HG03575 (cell line): ENCODE results near the gene MGLL.

Experiments
- ATAC-seq: cut with Tn5 transposase; IDR thresholded peaks from one replicate; pipeline ENCODE4 v1.9.1; 2021; ENCODE audit not compliant: unreplicated experiment, insufficient number of reproducible peaks, low FRiP score; ENCODE audit errors: extremely low read depth

MGLL gene

DNA sequence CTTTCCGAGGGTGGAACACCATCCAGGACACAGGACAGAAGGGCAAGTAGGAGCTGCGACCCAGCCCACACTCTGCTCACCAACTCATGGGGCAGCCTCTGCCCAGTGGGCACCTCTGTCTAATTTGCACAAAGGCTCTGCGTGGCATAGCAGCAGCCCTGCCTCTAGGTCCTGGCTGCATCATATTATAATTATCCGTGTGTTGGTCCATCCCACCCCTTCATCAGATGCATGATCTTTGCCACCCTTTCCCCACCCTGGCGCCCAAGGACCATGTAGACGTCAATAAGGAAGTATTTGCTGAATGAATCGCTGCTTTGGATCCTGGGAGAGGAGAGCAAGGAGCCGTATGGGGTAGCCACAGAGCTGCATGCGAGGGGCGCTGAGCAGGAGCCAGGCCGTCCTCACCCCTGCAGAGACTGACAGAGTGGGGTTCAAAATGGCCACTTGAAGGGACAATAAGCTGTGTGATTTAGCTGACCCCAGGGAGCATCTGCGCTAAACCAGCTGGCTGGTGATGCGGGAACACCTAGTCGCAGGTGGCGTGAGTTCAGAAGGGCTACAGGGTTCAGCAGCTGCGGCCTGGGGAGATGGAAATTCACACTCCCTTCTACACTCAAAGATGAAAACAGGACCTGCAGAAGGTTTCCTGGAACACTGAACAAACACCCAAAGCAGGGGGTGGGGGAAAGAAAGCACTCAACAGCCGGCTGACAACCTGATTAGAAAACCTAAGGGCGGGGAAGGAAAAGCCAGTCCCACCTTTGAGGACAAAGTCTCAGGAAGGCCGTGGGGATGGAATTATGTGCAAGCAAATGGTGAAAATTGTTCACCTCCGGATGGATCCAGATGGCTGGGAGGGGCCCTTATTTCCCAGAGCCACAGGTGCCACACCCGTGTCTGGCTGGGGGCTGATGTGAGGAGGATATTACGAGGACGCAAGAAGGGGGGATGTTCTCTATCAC is 6.4 kb downstream of the MGLL start:
- ATAC-seq: no peak

DNA sequence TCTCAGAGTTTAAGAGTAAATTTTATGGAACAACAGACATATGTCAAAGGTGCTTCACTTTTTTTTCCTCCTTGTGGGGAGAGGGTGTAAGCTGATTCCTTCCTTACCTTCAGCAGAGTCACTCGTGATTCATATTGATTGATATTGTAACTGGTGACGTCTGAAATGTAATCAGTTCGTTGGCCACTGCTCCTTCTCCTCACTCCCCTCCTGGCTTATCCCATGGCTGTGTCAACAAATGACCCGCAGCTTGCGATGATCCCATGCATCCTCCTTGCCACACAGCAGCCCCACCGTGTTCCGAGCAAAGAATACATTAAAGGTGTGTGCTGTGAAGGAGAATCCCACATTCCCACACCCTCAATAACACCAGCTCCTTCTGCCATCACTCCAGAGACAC is 7.3 kb downstream of the MGLL start:
- ATAC-seq: no peak

DNA sequence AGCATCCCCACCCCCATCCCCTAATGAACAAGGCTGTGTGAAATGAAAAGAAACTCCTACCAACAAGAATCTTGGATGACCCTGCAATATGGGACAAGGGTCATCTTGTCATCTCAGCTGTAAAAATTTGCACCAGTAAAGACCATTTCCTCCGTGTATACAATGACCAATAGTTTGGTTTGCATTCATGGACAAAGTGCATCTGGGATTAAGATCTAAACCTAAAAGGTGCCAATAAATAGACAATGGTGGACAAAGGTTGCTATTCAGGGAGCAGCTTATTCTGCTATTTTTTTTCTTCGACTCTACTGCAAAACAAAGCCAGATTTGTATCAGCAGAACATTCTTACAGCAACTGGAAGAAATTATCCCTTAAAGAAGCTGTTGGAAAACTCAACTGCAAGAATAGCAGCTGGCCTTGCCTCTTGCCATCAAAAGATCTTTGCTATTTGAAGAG is 8.0 kb downstream of the MGLL start:
- no peak for ATAC-seq

DNA sequence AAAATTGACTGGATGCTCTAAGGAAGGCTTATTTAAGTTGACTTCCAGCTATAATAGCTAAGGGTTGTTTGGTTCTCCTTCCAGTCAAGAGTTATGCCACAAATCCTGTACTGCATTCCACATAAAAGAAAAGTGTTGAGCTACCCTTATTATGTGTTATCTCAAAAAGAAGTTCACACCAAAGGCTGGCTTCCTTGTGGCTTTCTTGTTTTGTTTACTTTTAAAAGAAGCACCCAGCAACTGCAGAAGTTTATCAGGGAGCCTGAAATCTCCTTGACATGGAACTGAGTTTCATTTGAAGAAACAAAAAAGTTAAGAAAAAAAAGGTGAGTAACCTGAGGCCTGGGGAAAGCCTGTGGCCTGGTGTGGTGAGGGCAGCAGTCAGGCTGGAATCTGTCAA is 10.2 kb downstream of the MGLL start:
- ATAC-seq: no peak

DNA sequence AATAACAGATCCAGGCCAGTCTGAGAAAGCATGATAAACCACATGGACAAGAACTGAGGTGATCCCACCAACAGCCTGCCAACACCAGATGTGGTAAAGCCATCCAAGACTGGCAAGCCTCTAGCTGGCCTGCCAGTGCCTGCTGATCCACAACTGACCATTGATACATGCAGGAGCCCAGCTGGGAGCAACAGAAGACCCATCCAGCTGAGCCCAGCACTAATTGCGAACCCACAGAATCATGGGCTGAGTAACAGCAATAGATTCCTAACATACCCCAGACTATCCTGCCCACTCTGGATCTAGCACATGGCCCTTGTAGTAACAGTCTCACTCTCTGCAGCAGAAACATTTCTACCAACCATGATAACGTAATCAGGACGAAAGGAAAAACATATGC is 10.6 kb downstream of the MGLL start:
- no peak for ATAC-seq

DNA sequence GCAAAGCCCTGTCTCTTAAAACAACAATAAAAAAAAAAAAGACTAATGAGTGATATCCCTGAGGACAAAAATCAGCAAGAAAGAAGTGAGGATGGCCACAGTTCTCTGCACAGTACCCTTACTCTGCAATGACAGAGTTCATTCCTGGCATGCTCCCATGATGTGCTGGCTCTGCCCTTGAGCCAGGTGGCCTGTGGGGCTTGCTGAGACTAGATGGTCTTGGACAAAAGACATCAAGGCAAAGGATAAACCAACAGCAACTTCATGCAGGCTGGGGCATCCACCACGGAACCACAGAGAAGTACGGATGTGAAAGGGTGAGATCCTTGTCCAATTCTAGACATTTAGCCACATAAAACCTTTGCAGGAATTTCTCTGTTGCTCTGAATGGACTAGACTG is 12.7 kb downstream of the MGLL start:
- ATAC-seq: no peak

DNA sequence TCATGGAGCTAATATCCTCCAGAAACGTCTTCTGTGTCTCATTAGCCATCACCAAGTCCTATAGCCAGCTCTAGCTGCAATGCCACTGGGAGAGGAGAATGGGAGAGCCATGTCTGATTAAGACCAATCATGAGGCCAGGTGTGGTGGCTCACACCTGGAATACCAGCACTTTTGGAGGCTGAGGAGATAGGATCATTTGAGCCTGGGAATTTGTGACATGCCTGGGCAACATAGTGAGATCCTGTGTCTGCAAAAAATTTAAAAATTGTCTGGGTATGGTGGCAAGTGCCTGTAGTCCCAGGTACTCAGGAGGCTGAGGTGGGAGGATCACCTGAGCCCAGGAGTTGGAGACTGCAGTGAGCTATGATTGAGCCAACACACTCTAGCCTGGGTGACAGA is 13.1 kb downstream of the MGLL start:
- ATAC-seq: no peak

DNA sequence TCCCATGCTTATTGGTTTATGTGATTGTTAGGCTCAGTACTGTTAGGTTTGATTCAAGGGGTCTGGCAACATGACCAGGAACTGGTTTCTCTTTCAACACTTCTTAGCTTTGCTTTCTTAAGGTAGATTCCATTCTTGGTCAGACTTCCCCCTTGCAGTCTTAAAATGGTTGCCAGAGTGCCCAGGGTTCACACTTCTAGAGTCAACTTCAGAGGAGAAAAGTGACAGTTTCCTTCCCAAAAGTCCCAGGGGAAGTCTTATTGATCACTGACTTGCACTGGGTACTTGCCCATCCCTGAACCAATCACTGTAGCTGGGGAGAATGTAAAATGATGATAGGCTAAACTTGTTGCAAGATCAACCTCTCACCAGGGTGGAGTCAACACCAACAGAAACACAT is 14.1 kb downstream of the MGLL start:
- ATAC-seq: no peak

DNA sequence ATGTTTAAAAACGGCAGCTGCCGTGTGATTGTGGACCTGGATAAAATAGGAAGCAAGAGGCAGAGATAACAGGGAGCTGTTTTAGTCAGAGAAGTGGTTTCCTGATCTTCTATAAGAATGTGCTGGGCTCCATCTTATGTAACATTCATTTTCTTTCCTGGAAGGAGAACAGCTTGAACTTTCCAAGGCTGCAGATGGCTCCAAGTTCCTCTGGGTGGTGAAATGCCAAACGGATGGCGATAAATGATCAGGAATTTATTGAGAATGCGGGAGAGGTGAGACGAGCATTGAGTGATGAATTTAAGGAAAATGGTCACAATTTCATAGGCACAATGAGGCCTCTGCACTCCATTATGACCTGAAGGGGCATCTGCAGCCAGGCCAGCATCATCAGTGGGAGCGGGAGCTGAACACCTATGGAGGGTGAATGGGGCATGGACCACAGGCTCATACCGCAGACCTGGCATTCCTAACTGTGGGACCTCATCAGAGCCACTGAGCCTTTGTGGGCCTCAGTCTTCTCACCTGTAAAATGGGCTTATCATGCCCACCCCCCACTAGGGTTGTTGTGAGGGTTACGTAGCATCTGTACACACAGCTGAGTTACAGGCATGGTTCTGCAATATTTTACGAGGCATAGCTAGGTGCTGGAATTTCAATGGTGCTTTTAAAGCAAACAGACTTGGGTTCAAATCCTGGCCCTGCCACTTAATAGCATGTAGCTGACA is 17.1 kb downstream of the MGLL start:
- ATAC-seq: no peak

DNA sequence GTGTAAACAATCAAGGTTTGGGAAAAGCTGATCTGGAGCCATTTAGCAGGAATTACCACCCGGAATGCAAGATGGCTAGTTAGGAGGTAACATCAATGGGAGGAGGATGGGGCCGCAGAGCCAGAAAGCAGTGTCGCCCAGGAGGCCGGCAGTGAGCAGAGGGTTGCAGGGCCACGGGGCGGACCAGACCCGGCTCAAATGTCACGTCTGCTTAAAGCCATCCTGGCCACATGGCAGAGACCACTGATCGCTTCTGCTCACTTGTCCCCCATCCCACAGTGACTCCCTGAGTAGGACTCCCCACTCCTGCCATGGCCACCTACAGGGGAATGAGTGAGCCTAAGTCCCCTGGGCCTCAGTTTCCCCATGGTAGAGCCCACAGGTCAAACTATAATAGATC is 18.2 kb downstream of the MGLL start:
- ATAC-seq: no peak

DNA sequence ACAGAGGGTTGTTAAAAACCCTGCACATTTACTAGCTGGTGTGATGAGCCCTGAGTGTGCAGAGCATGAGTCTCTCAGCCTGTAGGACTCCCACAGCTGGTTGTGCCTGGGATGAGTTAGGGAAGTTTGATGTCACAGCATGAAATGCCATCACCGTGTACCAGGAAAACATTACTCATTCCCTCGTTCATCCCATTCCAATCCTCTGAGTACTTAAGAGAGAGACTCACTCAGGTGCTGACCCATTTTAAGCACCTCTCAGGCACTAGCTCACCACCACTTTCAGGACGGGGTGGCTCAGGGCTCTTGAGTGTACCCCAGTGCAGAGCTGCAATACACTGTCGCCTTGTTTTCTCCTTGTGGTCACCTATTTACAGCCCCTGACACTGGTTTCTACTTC is 18.7 kb downstream of the MGLL start:
- no peak for ATAC-seq

DNA sequence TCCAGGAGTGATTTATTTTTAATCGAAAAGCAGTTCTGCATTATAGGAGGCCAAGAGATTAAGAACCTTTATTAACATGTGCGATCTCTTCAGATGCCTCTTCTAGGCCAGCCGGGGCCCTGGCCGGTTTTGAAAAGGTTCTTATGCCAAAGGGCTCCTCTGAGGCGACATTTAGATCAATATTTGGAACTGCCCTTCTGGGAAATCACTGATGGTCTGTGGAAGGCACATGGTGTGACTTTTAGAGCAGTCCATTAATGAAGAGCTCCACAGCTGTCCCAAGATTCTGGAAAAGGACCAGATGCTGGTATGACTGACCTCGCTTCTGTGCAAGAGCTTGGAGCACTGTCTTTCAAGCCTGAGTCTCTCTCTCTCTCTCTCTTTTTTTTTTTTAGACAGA is 19.7 kb downstream of the MGLL start:
- ATAC-seq: no peak

DNA sequence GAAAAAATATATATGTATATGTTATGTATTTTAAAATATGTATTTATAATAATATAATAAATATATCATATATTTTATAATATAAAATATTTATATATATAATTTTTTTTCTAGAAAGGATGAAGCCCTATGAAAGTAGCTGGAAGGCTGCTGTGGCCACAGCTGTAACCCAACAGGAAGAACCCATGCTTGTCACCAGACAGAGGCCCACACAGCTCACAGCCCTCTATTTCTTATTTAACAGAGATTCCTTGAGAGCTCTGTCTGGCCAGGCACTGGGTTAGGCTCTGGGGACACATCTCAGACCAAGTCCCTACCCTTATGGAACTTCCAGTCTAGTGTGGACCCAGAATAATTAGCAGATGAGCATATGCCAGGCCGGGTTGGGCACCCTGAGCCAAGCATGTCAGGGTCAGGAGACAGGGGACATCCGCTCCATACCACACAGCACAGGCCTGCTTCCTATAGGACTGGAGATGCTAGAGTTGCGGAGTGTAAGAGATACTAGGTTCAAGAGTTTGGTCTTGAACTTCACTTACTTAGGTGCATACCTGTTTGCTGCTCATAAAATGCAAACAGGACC is 20.5 kb downstream of the MGLL start:
- ATAC-seq: no peak

DNA sequence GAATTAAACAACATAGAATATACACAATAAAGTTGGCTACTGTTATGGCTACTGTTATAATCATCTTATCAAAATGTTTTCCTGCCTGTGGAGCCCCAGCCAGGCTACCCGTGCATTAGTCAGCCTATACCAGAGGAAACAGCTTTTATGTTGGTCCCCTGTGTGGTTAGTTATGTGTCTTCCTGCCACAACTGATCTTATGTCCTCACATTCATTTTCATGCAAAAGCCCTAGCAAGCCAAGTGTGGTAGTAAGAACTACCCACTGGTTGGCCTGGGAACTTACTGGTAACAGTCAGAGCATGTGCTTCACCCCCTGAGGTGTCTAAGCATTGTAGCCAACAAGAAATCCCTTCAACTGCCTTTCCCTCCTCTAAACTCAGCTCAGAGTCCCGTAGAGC is 21.8 kb downstream of the MGLL start:
- no peak for ATAC-seq

DNA sequence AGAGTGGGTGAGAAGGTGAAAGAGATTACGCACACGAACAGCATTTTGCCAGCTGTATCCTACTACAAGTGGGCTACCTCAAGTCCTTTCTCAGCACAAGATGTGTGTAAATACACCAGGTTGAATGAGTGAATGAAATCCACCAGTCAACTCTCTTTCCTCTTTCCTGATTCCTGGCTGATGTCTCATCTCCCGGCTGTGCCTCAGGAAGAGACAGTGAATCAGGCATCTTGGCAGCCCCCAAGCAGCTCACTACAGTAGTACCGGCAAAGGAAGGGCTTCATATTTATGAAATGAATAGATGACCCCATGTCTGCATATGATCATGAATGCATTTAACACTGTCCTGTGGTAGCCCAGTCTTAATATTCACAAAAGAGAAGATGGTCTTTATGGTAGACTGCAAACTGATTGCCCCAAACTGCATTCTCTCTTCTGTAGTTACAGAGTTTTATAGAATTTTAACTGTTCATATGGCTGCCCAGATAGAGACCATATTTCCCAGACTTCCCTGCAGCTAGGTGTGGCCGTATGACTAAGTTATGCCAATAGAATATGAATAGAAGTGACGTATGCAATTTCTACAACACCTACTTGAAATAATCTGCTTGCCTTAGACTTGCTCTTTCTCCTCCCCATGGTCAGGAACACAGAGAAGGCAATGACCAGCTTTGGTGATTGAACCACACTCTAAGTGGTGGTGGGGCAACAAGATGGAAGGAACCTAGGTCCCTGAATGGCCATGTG is 22.7 kb downstream of the MGLL start:
- ATAC-seq: no peak

DNA sequence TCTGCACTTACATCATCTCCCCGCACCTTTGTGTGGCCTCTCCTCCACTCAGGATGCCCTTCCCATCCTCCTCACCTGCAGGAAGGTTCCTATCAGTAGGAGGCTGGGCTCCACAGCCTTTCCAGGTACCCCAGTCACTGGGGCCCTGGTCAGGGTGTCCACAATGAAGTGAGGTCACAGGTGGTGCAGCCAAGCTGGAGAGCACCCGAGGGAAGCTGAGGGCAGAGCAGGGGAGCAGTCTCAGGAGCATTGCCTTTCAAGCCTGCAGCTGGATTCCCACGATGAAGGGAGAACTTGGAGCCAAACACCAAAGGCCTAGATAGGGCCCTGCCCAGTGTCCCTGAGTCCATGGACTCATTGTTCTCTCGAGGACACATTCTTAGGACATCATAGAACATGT is 23.6 kb downstream of the MGLL start:
- no peak for ATAC-seq

DNA sequence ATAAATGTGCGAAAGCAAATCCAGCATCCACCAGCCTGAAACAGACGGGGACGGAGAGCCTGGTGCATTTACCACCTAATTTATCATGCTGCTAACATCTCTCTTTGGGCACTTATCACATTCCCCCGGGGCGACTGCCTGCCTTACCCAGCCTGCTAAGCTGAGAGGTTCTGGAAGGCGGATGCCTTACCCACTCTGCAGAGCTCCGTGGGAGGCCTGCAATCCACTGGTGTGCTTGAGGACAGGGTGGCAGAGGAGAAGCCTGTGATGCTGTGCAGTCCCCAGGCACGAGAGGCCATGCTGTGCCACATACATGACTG is 25.5 kb downstream of the MGLL start:
- ATAC-seq: no peak

DNA sequence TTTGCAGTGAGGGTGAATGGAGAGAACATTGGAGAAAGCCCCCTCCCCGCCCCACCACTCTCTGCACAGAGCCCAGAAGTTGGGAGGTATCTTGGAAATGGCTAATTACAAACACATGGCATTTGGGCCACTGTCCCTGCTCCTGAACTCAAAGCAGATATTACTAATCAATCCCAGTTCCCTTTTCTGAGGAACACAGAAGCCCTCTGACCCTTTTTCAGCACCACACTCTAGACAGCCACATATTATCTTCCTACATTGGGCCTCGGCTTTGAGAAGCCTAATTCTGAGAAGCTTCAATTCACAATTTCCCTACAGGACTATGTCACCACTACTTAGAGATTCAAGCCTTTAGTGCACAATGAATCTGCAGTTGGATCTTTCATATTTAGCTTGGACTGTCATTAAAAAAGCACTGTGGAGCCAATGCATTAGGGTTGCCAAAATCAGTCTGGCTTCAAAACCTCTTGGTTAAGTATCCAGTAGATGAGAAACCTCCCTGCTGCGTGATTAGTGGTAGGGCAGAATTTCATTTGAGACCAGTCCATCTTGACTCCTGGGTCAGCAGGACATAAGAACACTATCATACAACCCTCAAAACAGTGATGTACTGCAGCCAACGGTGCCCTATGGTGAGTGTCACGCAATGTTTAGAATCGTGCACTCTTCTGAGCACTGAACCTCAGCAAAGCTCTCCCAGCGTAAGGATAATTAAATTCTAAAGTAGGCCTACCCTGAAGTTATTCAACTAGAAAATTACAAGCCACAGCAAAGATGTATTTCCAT is 26.1 kb downstream of the MGLL start:
- ATAC-seq: no peak

DNA sequence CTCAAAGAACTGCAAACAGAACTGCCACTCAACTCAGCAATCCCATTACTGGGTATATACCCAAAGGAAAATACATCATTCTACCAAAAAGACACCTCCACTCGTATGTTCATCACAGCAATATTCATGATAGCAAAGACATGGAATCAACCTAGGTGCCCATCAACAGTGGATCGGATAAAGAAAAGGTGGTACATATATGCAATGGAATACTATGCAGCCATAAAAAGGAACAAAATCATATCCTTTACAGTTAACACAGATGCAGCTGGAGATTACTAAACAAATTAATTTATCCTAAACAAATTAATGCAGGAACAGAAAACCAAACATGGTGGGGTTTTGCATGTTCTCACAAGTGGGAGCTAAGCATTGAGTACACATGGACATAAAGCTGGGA is 27.3 kb downstream of the MGLL start:
- no peak for ATAC-seq
